ENCODE results near the gene MAN2B1. TPM values are rescaled to one million over a fixed set of nuclear protein-coding genes. Genes with fewer than 3 reads are reported as not detected.

Gene MAN2B1
- total RNA-seq, 2 experiments from 2014 or later = 95.9 to 109 TPM

GRCh38 chr19:12641456-12641855, 25.1 kb downstream of the MAN2B1 start:
- Mint-ChIP-seq H3K36me3 (ENCODE audit: low read depth) (peaks cover 15% of the 10 kb centered on the region), H3K9me3 (no peaks in the 10 kb centered on the region), H3K27me3 (no peaks in the 10 kb centered on the region), H3K4me1 (ENCODE audit: low read depth) (peaks cover 13% of the 10 kb centered on the region), H3K4me3 (no peak overlapping the region), H3K27ac (no peak overlapping the region)
- ATAC-seq (ENCODE audit: poor library complexity) = no peak
- Histone ChIP-seq H3K9me3 (ENCODE audit: control insufficient read depth in 1 of 2, insufficient read depth in 1 of 2, low read length in 2 of 2) (no peaks in the 10 kb centered on the region), H3K4me3 (ENCODE audit: low read length) (no peak overlapping the region), H3K27me3 (ENCODE audit: control insufficient read depth in 1 of 2, insufficient read depth in 2 of 2, low read length in 2 of 2) (no peaks in the 10 kb centered on the region), H3K36me3 (ENCODE audit: insufficient read depth, low read length) (peaks cover 2% of the 10 kb centered on the region), H3K27ac (ENCODE audit: low read depth in 1 of 2, low read length in 2 of 2) (no peak overlapping the region), H3K4me1 (ENCODE audit: insufficient read depth, low read length) (peaks cover 13% of the 10 kb centered on the region)
- DNase-seq = no peak
- POLR2A ChIA-PET = no interaction called here
- TF ChIP-seq CTCF (IDR thresholded peaks at IDR 0.05) = no peak
- CTCF ChIA-PET = interaction anchor here (3.0 kb wide), 1 partner anchor 32 kb away, joined by 22 read pairs; the partner anchor contains the start of genes ZNF490 and ZNF791
- intact Hi-C loops (cut with DNase I, micrococcal nuclease) = loop anchor here (2.0 kb wide), 3 partner anchors 27 to 31 kb away; partner anchors contain the start of genes ZNF490 (in 1 of the 2) and ZNF791 (in 1 of the 2)

- intact Hi-C loops (cut with DNase I, micrococcal nuclease) = loop anchor here (1.0 to 2.0 kb wide), 4 partner anchors 27 to 33 kb away; partner anchors contain the start of genes ZNF490 (in 1 of the 2) and ZNF791 (in 1 of the 2)
- Histone ChIP-seq H3K27ac (ENCODE audit: low read depth in 1 of 2, low read length in 2 of 2) (no peak overlapping the region), H3K4me1 (ENCODE audit: insufficient read depth, low read length) (peaks cover 16% of the 10 kb centered on the region), H3K36me3 (ENCODE audit: insufficient read depth, low read length) (peaks cover 2% of the 10 kb centered on the region), H3K4me3 (ENCODE audit: low read length) (peak overlapping the region; percentile 22), H3K9me3 (ENCODE audit: control insufficient read depth in 1 of 2, insufficient read depth in 1 of 2, low read length in 2 of 2) (no peaks in the 10 kb centered on the region), H3K27me3 (ENCODE audit: control insufficient read depth in 1 of 2, insufficient read depth in 2 of 2, low read length in 2 of 2) (no peaks in the 10 kb centered on the region)
- Mint-ChIP-seq H3K27ac (peak overlapping the region; percentile 71), H3K4me3 (peak overlapping the region; percentile 55), H3K36me3 (ENCODE audit: low read depth) (peaks cover 10% of the 10 kb centered on the region), H3K27me3 (no peaks in the 10 kb centered on the region), H3K9me3 (no peaks in the 10 kb centered on the region), H3K4me1 (ENCODE audit: low read depth) (peaks cover 22% of the 10 kb centered on the region)
- ChIA-PET CTCF (interaction anchor here (0.6 to 3.0 kb wide), 20 partner anchors 9 to 76 kb away, joined by 3 to 28 read pairs (median 5); partner anchors contain the start of genes DHPS, MAN2B1, WDR83 and ZNF490), POLR2A (interaction anchor here (0.6 to 1.3 kb wide), 11 partner anchors 9 to 154 kb away, joined by 3 to 8 read pairs (median 3); partner anchors contain the start of genes MAN2B1, WDR83, ZNF490 and ZNF791)
- TF ChIP-seq CTCF (IDR thresholded peaks at IDR 0.05) = peak; percentile 97
- peak; percentile 72 to 92 (median 80) for DNase-seq
- peak; percentile 72 for ATAC-seq (ENCODE audit: poor library complexity)
These were observed 26.5 kb downstream of the MAN2B1 start for GRCh38 chr19:12639901-12640613.

- TF ChIP-seq CTCF (IDR thresholded peaks at IDR 0.05) = no peak
- Histone ChIP-seq H3K4me3 (ENCODE audit: low read length) (no peak overlapping the region), H3K4me1 (ENCODE audit: insufficient read depth, low read length) (peaks cover 18% of the 10 kb centered on the region), H3K36me3 (ENCODE audit: insufficient read depth, low read length) (no peaks in the 10 kb centered on the region), H3K27ac (ENCODE audit: low read depth in 1 of 2, low read length in 2 of 2) (no peak overlapping the region), H3K9me3 (ENCODE audit: control insufficient read depth in 1 of 2, insufficient read depth in 1 of 2, low read length in 2 of 2) (no peaks in the 10 kb centered on the region), H3K27me3 (ENCODE audit: control insufficient read depth in 1 of 2, insufficient read depth in 2 of 2, low read length in 2 of 2) (no peaks in the 10 kb centered on the region)
- ChIA-PET CTCF (interaction anchor here (2.4 kb wide), 1 partner anchor 25 kb away, joined by 28 read pairs; no protein-coding TSS in a partner anchor), POLR2A (no interaction called here)
- DNase-seq (no peak), ATAC-seq (ENCODE audit: poor library complexity) (no peak)
- H3K4me3 Mint-ChIP-seq = no peak overlapping the region
- peaks cover 3% of the 10 kb centered on the region for H3K36me3 Mint-ChIP-seq (ENCODE audit: low read depth)
- peaks cover 26% of the 10 kb centered on the region for H3K4me1 Mint-ChIP-seq (ENCODE audit: low read depth)
- H3K27ac Mint-ChIP-seq = no peak overlapping the region
- intact Hi-C loops (cut with DNase I, micrococcal nuclease) = no loop called here
- H3K9me3 Mint-ChIP-seq = no peaks in the 10 kb centered on the region
- H3K27me3 Mint-ChIP-seq = no peaks in the 10 kb centered on the region
These were observed 27.8 kb downstream of the MAN2B1 start for GRCh38 chr19:12638611-12639182.

All from CD4-positive, alpha-beta T cell (primary cell).